Smooth muscle cell (in vitro differentiated cells): ENCODE results near the gene OSBPL8. TPM values are rescaled to one million over a fixed set of nuclear protein-coding genes. Genes with fewer than 3 reads are reported as not detected.

ENCODE experiments used
- DNase-seq: peaks from one replicate; lab custom pipeline; 2025; ENCODE audit not compliant: unreplicated experiment; lab: John Stamatoyannopoulos, UW
- H2AFZ ChIP-seq: fragments of 200-600 bp; sonication (generic); 2 replicates; pipeline ENCODE4 v1.6.0; 2016; ENCODE audit warnings: antibody characterized with exemption, low read depth, mild to moderate bottlenecking
- H3F3A ChIP-seq: fragments of 200-600 bp; sonication (generic); 2 replicates; pipeline ENCODE4 v1.6.0; 2017; ENCODE audit warnings: antibody characterized with exemption, low read depth
- H3K27ac ChIP-seq: fragments of 200-600 bp; sonication (generic); 2 replicates; pipeline ENCODE4 v1.5.1; 2016; ENCODE audit warnings: low read depth, mild to moderate bottlenecking
- H3K27me3 ChIP-seq: fragments of 200-600 bp; sonication (generic); 2 replicates; pipeline ENCODE4 v1.6.1; 2016; ENCODE audit warnings: low read depth, mild to moderate bottlenecking
- H3K36me3 ChIP-seq: fragments of 200-600 bp; sonication (generic); 2 replicates; pipeline ENCODE4 v1.5.1; 2016; ENCODE audit warnings: low read depth
- H3K4me1 ChIP-seq: fragments of 200-600 bp; sonication (generic); 2 replicates; pipeline ENCODE4 v1.5.1; 2016; ENCODE audit warnings: low read depth
- H3K4me2 ChIP-seq: fragments of 200-600 bp; sonication (generic); 2 replicates; pipeline ENCODE4 v1.6.0; 2016; ENCODE audit warnings: mild to moderate bottlenecking
- H3K4me3 ChIP-seq: fragments of 200-600 bp; sonication (generic); 2 replicates; pipeline ENCODE4 v1.5.1; 2016; ENCODE audit warnings: mild to moderate bottlenecking
- H3K79me2 ChIP-seq: fragments of 200-600 bp; sonication (generic); 2 replicates; pipeline ENCODE4 v1.6.0; 2016; ENCODE audit warnings: low read depth, mild to moderate bottlenecking
- H3K9ac ChIP-seq: fragments of 200-600 bp; sonication (generic); 2 replicates; pipeline ENCODE4 v1.6.0; 2016; ENCODE audit warnings: low read depth
- H3K9me3 ChIP-seq: fragments of 200-600 bp; sonication (generic); replicated peaks from 2 replicates; pipeline ENCODE4 v1.5.1; 2016; ENCODE audit warnings: low read depth
- H4K20me1 ChIP-seq: fragments of 200-600 bp; sonication (generic); 2 replicates; pipeline ENCODE4 v1.6.0; 2016; ENCODE audit warnings: low read depth
- CTCF ChIP-seq: fragments of 200-600 bp; sonication (generic); IDR thresholded peaks from 2 replicates; pipeline ENCODE4 v1.5.1; 2017; ENCODE audit warnings: borderline replicate concordance, mild to moderate bottlenecking, antibody characterized with exemption; ENCODE audit not compliant: insufficient read depth, poor library complexity, severe bottlenecking
- WGBS: methylation state at CpG from one replicate; pipeline ENCODE4 v1.1.7; 2016; ENCODE audit warnings: low lambda C conversion rate; 5-methylcytosine and 5-hydroxymethylcytosine counted together
- polyA plus RNA-seq: library from polyadenylated mRNA; unstranded; fragments of >200 nt; fragmentation: Nextera tagmentation; extraction: Ambion mirVana; gene quantifications from 2 replicates; pipeline ENCODE4 v1.2.1, GENCODE V29; 2016
- total RNA-seq: library from RNA; depleted of rRNA; stranded (reverse); fragments of >200 nt; gene quantifications from 2 replicates; pipeline ENCODE4 v1.2.3, GENCODE V29; 2014

The OSBPL8 gene
- total and polyA plus RNA-seq, 2 experiments from 2014 or later, result 32.0 to 108 TPM

GRCh38 chr12:76591476-76591875, 31.9 kb upstream of the OSBPL8 start:
- H3K27me3 ChIP-seq, result no peaks in the 10 kb centered on the region
- H3K36me3 ChIP-seq, result no peaks in the 10 kb centered on the region
- H3K27ac ChIP-seq, result no peak overlapping the region
- H3K9ac ChIP-seq, result no peak overlapping the region
- no peak overlapping the region for H3K4me3 ChIP-seq
- no peak overlapping the region for H3K4me2 ChIP-seq
- H2AFZ ChIP-seq, result no peak overlapping the region
- H3K79me2 ChIP-seq, result no peaks in the 10 kb centered on the region
- H3F3A ChIP-seq, result no peaks in the 10 kb centered on the region
- TF ChIP-seq CTCF, result no peak
- H3K4me1 ChIP-seq, result no peaks in the 10 kb centered on the region
- DNase-seq, result no peak
- no peaks in the 10 kb centered on the region for H4K20me1 ChIP-seq
- no peaks in the 10 kb centered on the region for H3K9me3 ChIP-seq

- 98% methylated on average over 3 of the region's 3 CpGs for WGBS
- H3K4me3 ChIP-seq, result no peak overlapping the region
- H3F3A ChIP-seq, result no peaks in the 10 kb centered on the region
- H3K27ac ChIP-seq, result no peak overlapping the region
- no peak for DNase-seq
- H4K20me1 ChIP-seq, result no peaks in the 10 kb centered on the region
- no peaks in the 10 kb centered on the region for H3K79me2 ChIP-seq
- H3K9ac ChIP-seq, result no peak overlapping the region
- no peak overlapping the region for H2AFZ ChIP-seq
- H3K9me3 ChIP-seq, result no peaks in the 10 kb centered on the region
- H3K36me3 ChIP-seq, result no peaks in the 10 kb centered on the region
- no peaks in the 10 kb centered on the region for H3K4me1 ChIP-seq
- H3K4me2 ChIP-seq, result no peak overlapping the region
- no peak for TF ChIP-seq CTCF
- no peaks in the 10 kb centered on the region for H3K27me3 ChIP-seq
These were observed 30.6 kb upstream of the OSBPL8 start for GRCh38 chr12:76590131-76590530.

- H3K4me1 ChIP-seq, result no peaks in the 10 kb centered on the region
- H3K9me3 ChIP-seq, result no peaks in the 10 kb centered on the region
- no peaks in the 10 kb centered on the region for H4K20me1 ChIP-seq
- no peaks in the 10 kb centered on the region for H3K79me2 ChIP-seq
- H3K9ac ChIP-seq, result no peak overlapping the region
- no peak for TF ChIP-seq CTCF
- no peak overlapping the region for H3K4me2 ChIP-seq
- H3K4me3 ChIP-seq, result no peak overlapping the region
- peak overlapping the region; percentile 25 for H3K27ac ChIP-seq
- DNase-seq, result no peak
- H3K36me3 ChIP-seq, result no peaks in the 10 kb centered on the region
- no peaks in the 10 kb centered on the region for H3F3A ChIP-seq
- H3K27me3 ChIP-seq, result no peaks in the 10 kb centered on the region
- H2AFZ ChIP-seq, result no peak overlapping the region
These were observed 29.5 kb upstream of the OSBPL8 start for GRCh38 chr12:76588881-76589565.
